Esophagus (tissue), 2 donors: ENCODE data around the gene TBKBP1. TPM values are rescaled to one million over a fixed set of nuclear protein-coding genes. Genes with fewer than 3 reads are reported as not detected.
"Not testable (repeated sequence)": the region's sequence is repeated elsewhere in the genome, so short reads cannot be mapped to it uniquely, and the experiment has no call there.

Experiments
- H3K27ac ChIP-seq, 2 donors: one replicate each; pipeline ENCODE4 v1.5.1; 2013; ENCODE audit warnings: low read depth in 2 of 2, mild to moderate bottlenecking in 2 of 2, inconsistent platforms in 1 of 2, low read length in 1 of 2, moderate library complexity in 1 of 2
- H3K27me3 ChIP-seq, 2 donors: one replicate each; pipeline ENCODE4 v1.6.1; 2013; ENCODE audit warnings: low read length in 2 of 2, control low read depth in 1 of 2, mild to moderate bottlenecking in 1 of 2; ENCODE audit not compliant: insufficient read depth in 2 of 2, control insufficient read depth in 1 of 2
- H3K36me3 ChIP-seq, 2 donors: one replicate each; pipeline ENCODE4 v1.6.1; 2013; ENCODE audit warnings: low read length in 1 of 2; ENCODE audit not compliant: control insufficient read depth in 2 of 2, insufficient read depth in 2 of 2
- H3K4me1 ChIP-seq, 2 donors: one replicate each; pipeline ENCODE4 v1.6.1; 2013; ENCODE audit warnings: low read length in 1 of 2; ENCODE audit not compliant: control insufficient read depth in 2 of 2, insufficient read depth in 2 of 2
- H3K4me3 ChIP-seq, 2 donors: one replicate each; pipeline ENCODE4 v1.5.1; 2013; ENCODE audit warnings: low read length in 2 of 2, mild to moderate bottlenecking in 2 of 2, low read depth in 1 of 2, moderate library complexity in 1 of 2
- H3K9me3 ChIP-seq, 2 donors: one replicate each; pipeline ENCODE4 v1.6.1; 2013; ENCODE audit warnings: mild to moderate bottlenecking in 2 of 2, low read depth in 1 of 2, low read length in 1 of 2, moderate library complexity in 1 of 2; ENCODE audit not compliant: control insufficient read depth in 2 of 2, insufficient read depth in 1 of 2
- WGBS, 2 donors: extraction: QIAGEN DNeasy Blood & Tissue Kit; methylation state at CpG; one replicate each; pipeline ENCODE4 v1.1.7; 2013; 5-methylcytosine and 5-hydroxymethylcytosine counted together
- polyA plus RNA-seq, 2 donors: library from polyadenylated mRNA; stranded (reverse); fragments of 200-250 nt; gene quantifications; one replicate each; pipeline ENCODE4 v1.2.3, GENCODE V29; 2013
- donor health status: healthy with polysubstance abuse.
- donor health status: Bipolar disorder and iron deficiency.

The TBKBP1 gene
- polyA plus RNA-seq, 2 donors = 9.2 to 17.1 TPM

DNA sequence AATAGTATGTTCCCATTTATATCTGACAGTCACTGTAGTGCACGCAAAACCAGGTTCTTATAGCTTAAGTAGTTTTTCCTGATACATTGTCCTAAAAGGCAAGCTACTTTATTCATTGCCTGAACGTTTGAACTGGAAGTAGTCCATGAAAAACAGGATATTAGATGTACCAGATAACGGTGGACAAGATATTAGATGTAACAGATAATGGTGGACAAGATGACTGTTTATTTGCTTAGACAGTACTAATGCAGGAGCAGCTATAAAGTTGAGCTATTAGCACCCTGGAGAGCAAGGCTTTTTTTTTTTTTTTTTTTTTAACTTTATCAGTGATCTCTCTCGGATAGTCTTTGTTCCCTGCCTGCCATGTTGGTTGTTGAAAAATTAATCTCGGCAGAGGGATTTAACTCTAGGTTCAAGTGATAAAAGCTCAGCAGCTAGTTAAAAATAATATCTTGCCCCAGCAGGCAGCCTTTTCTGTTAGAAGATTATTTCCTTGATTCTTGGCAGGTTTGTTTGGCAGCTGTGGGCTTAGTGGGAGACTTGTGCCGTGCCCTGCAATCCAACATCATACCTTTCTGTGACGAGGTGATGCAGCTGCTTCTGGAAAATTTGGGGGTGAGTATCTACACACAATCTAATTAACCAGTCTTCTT lies 17.3 kb upstream of the TBKBP1 start:
- Histone ChIP-seq H3K27ac (no peak overlapping the region), H3K4me1 (no peaks in the 10 kb centered on the region), H3K9me3 (no peaks in the 10 kb centered on the region), H3K27me3 (no peaks in the 10 kb centered on the region), H3K4me3 (no peak overlapping the region), H3K36me3 (peaks cover 34 to 50% of the 10 kb centered on the region in 2 donors)
- WGBS, 2 donors = 76 to 77% methylated on average over 7 of the region's 7 CpGs

DNA sequence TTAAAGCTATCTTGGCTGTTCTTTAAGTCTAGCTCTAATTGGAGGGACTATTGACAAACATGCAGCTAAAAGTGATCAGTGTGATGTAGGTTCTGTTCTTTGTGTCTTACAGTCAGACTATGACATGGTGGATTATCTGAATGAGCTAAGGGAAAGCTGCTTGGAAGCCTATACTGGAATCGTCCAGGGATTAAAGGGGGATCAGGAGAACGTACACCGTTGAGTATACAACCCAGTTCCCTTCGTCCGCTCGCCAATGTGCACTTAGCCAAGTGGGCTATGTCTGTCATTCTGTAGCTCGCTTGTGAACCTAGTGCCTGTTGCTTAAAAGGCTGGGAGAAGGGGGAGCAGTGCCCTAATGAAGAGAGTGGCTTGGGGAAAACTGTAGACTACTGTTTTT lies 15.8 kb upstream of the TBKBP1 start:
- Histone ChIP-seq H3K27ac (no peak overlapping the region), H3K27me3 (no peaks in the 10 kb centered on the region), H3K9me3 (no peaks in the 10 kb centered on the region), H3K4me3 (no peak overlapping the region), H3K4me1 (no peaks in the 10 kb centered on the region), H3K36me3 (peaks cover 34 to 54% of the 10 kb centered on the region in 2 donors)
- 74 to 81% methylated on average over 7 of the region's 7 CpGs for WGBS, 2 donors

DNA sequence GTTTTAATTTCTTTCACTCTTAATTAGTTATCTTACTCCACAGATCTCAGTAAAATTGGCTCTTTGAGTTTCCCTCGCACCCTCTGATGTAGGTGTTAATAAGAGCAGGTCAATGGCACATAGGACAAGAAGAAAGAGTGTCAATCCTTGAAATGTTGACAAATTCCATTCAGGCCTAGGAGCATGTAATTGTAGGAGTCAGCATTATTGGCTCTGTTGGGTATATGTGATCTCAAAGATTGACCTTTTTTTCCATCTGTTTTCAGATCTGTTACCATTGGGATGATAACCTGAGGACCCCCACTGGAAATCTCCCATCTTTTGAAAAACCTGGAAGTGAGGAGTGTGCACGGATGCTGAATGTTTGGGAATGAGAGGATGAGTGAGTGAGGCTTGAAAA lies 11.8 kb upstream of the TBKBP1 start:
- H3K27me3 ChIP-seq = no peaks in the 10 kb centered on the region
- 89% methylated on average over 2 of the region's 2 CpGs for WGBS, 2 donors
- H3K4me1 ChIP-seq = no peaks in the 10 kb centered on the region

DNA sequence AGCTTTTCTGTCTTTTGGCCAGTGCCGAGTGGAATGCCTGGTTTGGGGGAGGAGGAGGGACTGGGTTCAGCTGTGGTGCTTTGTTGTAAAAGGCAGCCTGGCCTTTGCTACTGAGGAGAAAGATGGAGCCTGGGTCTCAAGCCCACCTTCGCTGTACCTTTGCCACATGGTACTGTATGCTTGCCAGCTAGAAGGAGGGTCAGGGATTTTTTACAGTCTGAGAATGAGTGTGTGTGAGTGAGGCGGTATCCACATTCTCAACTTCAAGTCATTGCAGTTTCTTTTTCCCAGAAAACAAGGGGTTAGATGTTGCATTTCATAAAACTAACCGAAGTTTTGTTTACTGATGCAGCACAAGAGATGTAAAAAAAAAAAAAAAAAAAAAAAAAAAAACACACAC lies 11.2 kb upstream of the TBKBP1 start:
- H3K36me3 ChIP-seq = peaks cover 20 to 35% of the 10 kb centered on the region in 2 donors
- not testable (repeated sequence) for H3K4me1 ChIP-seq, H3K27ac ChIP-seq, H3K27me3 ChIP-seq, H3K9me3 ChIP-seq, H3K4me3 ChIP-seq
- 73% methylated on average over 4 of the region's 4 CpGs for WGBS, 2 donors

More for the DNA sequence above, 11.8 kb upstream of the TBKBP1 start:
- no peak overlapping the region for H3K27ac ChIP-seq
- no peaks in the 10 kb centered on the region for H3K9me3 ChIP-seq
- no peak overlapping the region for H3K4me3 ChIP-seq
- peaks cover 20 to 35% of the 10 kb centered on the region in 2 donors for H3K36me3 ChIP-seq

GRCh38 chr17:47684025-47684424 lies 9.9 kb upstream of the TBKBP1 start:
- Histone ChIP-seq H3K27me3 (no peaks in the 10 kb centered on the region), H3K4me1 (no peaks in the 10 kb centered on the region), H3K4me3 (no peak overlapping the region), H3K36me3 (peaks cover 12 to 27% of the 10 kb centered on the region in 2 donors), H3K9me3 (no peaks in the 10 kb centered on the region), H3K27ac (no peak overlapping the region)
- WGBS, 2 donors = 83 to 94% methylated on average over 4 of the region's 4 CpGs

- Histone ChIP-seq H3K4me3 (no peak overlapping the region), H3K9me3 (no peaks in the 10 kb centered on the region), H3K27me3 (no peaks in the 10 kb centered on the region), H3K4me1 (no peaks in the 10 kb centered on the region), H3K27ac (no peak overlapping the region), H3K36me3 (peaks cover 8 to 24% of the 10 kb centered on the region in 2 donors)
- WGBS, 2 donors = 88 to 89% methylated on average over 4 of the region's 4 CpGs
Measured at GRCh38 chr17:47684535-47685193, 9.3 kb upstream of the TBKBP1 start.

GRCh38 chr17:47685556-47686275 lies 8.2 kb upstream of the TBKBP1 start:
- 85 to 91% methylated on average over 4 of the region's 4 CpGs for WGBS, 2 donors

DNA sequence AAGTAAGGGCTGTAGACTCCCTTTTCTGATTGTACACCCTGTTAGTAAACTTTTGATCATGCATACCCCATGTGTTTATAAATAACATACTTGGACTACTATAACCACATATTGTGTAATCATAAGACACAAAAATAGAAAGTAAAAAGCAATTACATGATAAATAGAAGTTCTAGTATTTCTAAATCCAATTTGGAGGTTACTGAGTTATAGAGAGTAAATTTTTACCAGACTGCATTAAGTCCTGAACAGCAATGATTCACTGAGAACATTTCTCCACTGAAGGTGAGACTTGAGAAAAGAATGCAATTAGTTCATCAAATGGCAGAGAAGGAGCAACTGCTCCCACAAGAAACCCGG lies 7.7 kb upstream of the TBKBP1 start:
- Histone ChIP-seq H3K36me3 (peaks cover 8 to 15% of the 10 kb centered on the region in 2 donors), H3K27ac (no peak overlapping the region), H3K4me3 (no peak overlapping the region), H3K9me3 (no peaks in the 10 kb centered on the region), H3K4me1 (no peaks in the 10 kb centered on the region), H3K27me3 (no peaks in the 10 kb centered on the region)
- WGBS, 2 donors = 83 to 93% methylated on average over 1 of the region's 1 CpG

More at GRCh38 chr17:47685556-47686275, 8.2 kb upstream of the TBKBP1 start:
- no peak overlapping the region for H3K27ac ChIP-seq
- H3K4me1 ChIP-seq = no peaks in the 10 kb centered on the region
- H3K27me3 ChIP-seq = no peaks in the 10 kb centered on the region
- H3K36me3 ChIP-seq = peaks cover 8 to 15% of the 10 kb centered on the region in 2 donors
- H3K4me3 ChIP-seq = no peak overlapping the region
- no peaks in the 10 kb centered on the region for H3K9me3 ChIP-seq

- Histone ChIP-seq H3K36me3 (peaks cover 8 to 13% of the 10 kb centered on the region in 2 donors), H3K4me3 (no peak overlapping the region), H3K9me3 (no peaks in the 10 kb centered on the region), H3K4me1 (no peaks in the 10 kb centered on the region), H3K27me3 (no peaks in the 10 kb centered on the region), H3K27ac (peak overlapping the region in 1 of 2 donors; percentile 28)
- 78 to 82% methylated on average over 7 of the region's 7 CpGs for WGBS, 2 donors
Measured at GRCh38 chr17:47686664-47687327, 7.2 kb upstream of the TBKBP1 start.
